SK-N-SH (cell line): ENCODE measurements around the gene DROSHA.

ENCODE experiments used
- CTCF ChIP-seq: fragments of 200-600 bp; sonication (generic); IDR thresholded peaks from 2 replicates; pipeline ENCODE4 v1.6.1; 2017; ENCODE audit warnings: antibody characterized with exemption, mild to moderate bottlenecking, moderate library complexity
- EZH2phosphoT487 ChIP-seq: fragments of 200-600 bp; sonication (generic); IDR thresholded peaks from 2 replicates; pipeline ENCODE4 v1.6.1; 2017; ENCODE audit warnings: low read depth, mixed run types, mild to moderate bottlenecking, antibody characterized with exemption, moderate library complexity, borderline replicate concordance
- MAX ChIP-seq: IDR thresholded peaks from 2 replicates; pipeline ENCODE4 v1.4.0; 2012; ENCODE audit warnings: low read depth
- MXI1 ChIP-seq: IDR thresholded peaks from 2 replicates; pipeline ENCODE4 v1.6.1; 2012; ENCODE audit warnings: mild to moderate bottlenecking, low read depth, low read length, improper control_type of control experiment
- REST ChIP-seq: IDR thresholded peaks from 2 replicates; pipeline ENCODE4 v1.6.1; 2012; ENCODE audit warnings: mild to moderate bottlenecking, low read depth, low read length, moderate library complexity
- RFX5 ChIP-seq: IDR thresholded peaks from 2 replicates; pipeline ENCODE4 v1.6.1; 2012; ENCODE audit warnings: mild to moderate bottlenecking, improper control_type of control experiment, low read length
- TAF1 ChIP-seq: IDR thresholded peaks from 2 replicates; pipeline ENCODE4 v1.6.1; 2012; ENCODE audit warnings: low read depth, mild to moderate bottlenecking, low read length, moderate library complexity, borderline replicate concordance

- TF ChIP-seq TAF1, result no peak
- no peak for TF ChIP-seq CTCF
- no peak for TF ChIP-seq RFX5
- TF ChIP-seq MAX, result no peak
- TF ChIP-seq REST, result no peak
- no peak for TF ChIP-seq EZH2phosphoT487
- TF ChIP-seq MXI1, result no peak
Measured at GRCh38 chr5:31412324-31412723, 119.6 kb downstream of the DROSHA start.
